Stimulated activated naive CD4-positive, alpha-beta T cell (primary cell): ENCODE results near the gene PRRC2B.
A peak's percentile ranks its signal among the peaks of the same experiment; 100 is the strongest.
"Not testable (repeated sequence)": the region's sequence is repeated elsewhere in the genome, so short reads cannot be mapped to it uniquely, and the experiment has no call there.

ENCODE experiments used
- DNase-seq, 6 experiments: peaks; one replicate each; lab custom pipeline; 2025; lab: John Stamatoyannopoulos, UW

PRRC2B gene

DNA sequence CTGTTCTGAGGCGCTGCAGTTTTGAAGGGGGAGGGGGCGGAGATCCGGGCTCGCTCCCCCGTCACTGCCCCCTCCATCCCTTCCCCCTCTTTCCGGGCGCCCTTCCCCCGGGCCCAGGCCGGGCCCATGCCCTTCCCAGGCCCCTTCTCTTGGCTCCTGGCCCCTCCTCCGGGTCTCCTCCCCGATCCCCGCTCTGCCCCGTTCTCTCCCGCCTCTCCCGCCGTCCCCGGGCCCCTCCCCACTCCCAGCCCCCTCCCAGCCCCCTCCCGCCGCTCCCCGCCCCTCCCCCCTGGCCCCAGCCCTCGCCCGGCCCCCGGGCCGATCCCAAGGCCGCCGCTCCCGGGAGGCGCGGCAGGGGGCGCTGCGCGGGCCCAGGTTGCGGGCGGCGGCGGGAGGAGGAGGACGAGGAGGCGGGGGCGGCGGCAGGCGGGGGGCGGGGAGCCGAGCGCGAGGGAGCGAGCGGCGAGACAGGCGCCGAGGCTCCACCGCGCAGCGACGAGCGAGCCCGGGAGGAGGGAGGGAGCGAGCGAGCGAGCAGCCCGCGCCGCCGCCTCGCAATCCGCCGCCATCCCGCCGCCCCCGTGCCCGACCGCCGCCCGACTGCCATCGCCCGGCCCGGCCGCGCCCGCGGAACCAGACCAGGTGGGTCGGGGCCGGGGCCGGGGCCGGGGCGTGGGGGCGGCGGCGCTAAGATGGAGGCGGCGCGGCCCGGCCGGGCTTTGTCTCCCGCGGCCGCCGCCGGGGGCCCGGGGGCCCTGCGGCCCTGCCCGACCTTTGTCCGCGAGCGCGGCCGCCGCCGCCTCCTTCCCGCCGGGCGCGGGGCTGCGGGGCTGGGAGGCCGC lies at the start of gene PRRC2B:
TSS of gene PRRC2B (plus strand) at position 465 of the 842 bp plus-strand sequence. CDS start 36,059 bp downstream, outside the sequence.
- peak; percentile 72 to 83 (median 78) for DNase-seq

GRCh38 chr9:131344931-131345535 lies 48.9 kb upstream of the PRRC2B start:
- peak in 1 of 6 experiments; percentile 11 for DNase-seq

- DNase-seq: no peak
Observed at GRCh38 chr9:131346559-131346958, 47.3 kb upstream of the PRRC2B start.

DNA sequence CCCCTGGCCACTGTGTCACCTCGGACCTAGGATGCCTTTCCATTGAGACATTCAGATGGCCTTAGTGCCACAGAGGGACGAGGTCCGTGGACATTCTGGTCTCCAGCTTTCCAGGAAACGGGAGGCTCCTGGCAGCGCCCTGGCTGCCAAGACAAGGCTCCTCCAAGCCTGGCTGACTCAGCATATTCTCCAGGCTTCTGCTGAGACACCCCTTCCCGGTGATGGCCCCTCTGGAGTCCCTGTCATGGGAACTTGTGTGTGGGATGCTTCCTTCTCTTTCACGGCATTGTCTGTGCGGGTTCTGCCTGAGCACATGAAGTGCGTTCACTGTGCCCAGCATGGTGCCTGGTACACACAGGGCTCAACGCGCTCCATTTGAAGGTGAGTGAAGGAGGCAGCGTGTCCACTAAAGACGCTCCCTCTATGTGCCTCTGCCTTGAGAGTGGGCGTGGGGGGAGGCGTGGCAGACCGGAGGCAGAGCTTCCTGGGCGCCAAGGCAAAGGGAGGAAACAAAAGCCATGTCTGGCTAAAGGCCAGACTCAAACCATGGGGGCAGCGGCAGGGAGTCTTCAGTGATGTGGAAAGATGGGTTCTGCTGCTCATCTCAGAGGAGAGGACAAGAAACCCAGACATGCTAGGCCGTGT lies 46.4 kb upstream of the PRRC2B start:
- DNase-seq: no peak

- no peak for DNase-seq
Observed at GRCh38 chr9:131348631-131349521, 45.0 kb upstream of the PRRC2B start.

- DNase-seq: no peak
Observed at GRCh38 chr9:131349522-131349880, 44.4 kb upstream of the PRRC2B start.

DNA sequence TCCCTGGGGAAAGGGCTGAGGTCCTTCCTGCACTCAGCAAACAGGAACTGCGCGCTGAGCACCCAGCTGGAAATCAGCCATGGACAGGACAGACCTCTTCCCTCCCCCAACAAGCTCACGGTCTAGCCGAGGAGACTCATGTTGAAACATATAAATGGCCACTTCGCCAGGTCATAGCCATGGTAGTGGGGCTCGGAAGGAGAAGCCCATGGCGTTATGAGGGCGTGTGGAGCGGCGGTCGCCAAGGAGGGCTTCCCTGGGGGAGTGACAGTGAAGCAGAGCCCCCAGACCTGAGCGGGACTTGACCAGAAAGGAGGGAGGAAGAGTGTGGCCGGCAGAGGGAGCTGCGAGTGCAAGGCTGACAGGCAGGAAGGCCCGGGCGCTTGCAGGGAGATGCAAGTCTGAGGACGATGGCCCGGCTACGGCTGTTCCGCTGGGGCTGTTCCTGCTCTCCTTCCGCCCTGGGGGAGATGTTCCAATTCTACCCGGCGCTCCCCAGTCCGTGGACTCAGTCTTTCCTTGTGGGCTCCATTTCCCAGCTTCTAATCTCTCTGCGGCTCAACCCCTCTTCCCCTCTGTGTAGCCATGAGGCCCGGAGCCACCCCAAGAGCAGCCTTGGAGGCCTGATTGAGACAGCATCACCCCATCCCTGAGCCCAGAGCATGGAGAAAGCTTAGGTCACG lies 43.9 kb upstream of the PRRC2B start:
- peak; percentile 63 to 87 (median 78) for DNase-seq

DNA sequence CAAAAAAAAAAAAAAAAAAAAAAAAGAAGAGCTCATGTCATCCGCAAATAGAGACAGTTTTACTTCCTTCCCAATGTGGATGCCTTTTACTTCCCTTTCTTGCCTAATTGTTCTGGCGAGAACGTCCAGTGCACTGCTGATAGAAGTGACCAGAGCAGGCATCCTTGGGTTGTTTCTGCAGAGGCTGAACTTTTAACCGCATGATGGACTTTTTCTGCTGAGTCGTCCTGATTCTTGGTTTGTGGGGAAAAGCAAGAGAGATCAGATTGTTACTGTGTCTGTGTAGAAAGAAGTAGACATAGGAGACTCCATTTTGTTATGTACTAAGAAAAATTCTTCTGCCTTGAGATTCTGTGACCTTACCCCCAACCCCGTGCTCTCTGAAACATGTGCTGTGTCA lies 37.4 kb upstream of the PRRC2B start:
- not testable (repeated sequence) for DNase-seq

GRCh38 chr9:131358556-131358955 lies 35.3 kb upstream of the PRRC2B start:
- DNase-seq: peak; percentile 17 to 75 (median 37)

- DNase-seq: peak; percentile 6 to 38 (median 24)
Observed at GRCh38 chr9:131361202-131361833, 32.6 kb upstream of the PRRC2B start.

DNA sequence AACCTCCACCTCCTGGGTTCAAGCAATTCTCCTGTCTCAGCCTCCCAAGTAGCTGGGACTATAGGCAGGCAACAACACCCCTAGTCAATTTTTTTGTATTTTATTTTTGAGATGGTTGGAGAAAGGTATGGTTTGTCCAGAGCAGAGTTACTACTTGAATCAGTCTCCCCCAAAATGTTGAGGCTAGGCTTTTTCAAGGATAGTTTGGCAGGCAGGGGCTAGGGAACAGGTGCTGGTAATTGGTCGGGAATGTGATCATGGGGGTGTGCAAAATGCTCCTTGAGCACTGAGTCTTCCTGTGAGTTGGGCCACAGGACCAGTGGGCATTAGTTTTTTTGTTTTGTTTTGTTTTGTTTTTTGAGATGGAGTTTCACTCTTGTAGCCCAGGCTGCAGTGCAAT lies 28.3 kb upstream of the PRRC2B start:
- no peak for DNase-seq

DNA sequence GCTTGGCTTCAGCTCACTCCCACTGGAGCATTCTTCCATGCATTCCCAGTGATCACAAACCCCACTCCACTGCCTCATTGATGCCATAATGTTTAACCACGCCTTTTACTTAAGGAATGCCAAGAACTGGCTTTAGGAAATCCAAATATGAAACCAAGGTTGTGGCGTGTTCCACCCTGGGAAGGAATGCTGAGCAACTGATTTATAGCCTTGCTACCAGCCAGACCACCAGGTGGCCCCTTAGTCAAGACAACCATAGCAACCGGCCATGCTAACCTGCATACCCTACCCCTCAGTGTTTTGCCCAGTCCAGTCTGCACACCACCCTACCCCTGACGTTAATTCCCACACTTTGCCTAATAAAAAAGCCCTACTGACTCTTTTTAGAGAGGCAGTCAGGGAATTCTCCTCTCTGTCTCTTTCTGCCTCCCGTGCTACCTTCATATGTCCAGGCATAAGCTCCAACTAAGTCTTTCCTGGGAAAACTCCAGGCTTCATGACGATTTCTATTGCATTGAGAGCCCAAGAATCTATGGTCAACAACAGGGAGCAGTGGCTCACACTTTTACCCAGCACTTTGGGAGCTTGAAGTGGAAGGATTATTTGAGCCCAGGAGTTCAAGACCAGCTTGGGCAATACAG lies 27.0 kb upstream of the PRRC2B start:
- no peak for DNase-seq

GRCh38 chr9:131367450-131367849 lies 26.4 kb upstream of the PRRC2B start:
- no peak for DNase-seq

GRCh38 chr9:131370638-131371037 lies 23.2 kb upstream of the PRRC2B start:
- no peak for DNase-seq

DNA sequence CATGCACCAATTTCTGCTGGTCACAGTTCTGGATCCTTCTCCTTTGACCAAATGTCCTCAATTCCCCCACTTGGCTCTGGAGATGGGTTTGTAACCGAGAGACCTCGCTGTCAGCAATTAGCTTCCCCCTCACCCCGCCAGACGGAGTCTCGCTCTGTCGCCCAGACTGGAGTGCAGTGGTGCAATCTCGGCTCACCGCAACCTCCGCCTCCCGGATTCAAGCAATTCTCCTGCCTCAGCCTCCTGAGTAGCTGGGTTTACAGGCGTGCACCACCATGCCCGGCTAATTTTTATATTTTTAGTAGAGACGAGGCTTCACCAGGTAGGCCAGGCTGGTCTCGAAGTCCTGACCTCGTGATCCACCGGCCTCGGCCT lies 21.3 kb upstream of the PRRC2B start:
- DNase-seq: not testable (repeated sequence)

DNA sequence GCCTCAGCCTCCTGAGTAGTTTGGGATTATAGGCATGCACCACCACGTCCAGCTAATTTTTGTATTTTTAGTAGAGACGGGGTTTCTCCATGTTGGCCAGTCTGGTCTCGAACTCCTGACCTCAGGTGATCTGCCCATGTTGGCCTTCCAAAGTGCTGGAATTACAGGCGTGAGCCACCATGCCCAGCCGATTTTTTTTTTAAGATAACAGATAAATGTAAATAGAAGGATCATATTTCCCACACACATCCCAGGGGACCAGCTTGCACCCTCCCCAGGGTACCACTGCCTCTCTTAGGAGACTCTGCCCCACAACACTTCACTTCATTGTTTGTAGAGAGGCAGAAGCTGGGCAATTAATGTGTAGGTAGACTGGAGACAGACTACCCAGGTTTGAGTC lies 19.2 kb upstream of the PRRC2B start:
- DNase-seq: not testable (repeated sequence)

DNA sequence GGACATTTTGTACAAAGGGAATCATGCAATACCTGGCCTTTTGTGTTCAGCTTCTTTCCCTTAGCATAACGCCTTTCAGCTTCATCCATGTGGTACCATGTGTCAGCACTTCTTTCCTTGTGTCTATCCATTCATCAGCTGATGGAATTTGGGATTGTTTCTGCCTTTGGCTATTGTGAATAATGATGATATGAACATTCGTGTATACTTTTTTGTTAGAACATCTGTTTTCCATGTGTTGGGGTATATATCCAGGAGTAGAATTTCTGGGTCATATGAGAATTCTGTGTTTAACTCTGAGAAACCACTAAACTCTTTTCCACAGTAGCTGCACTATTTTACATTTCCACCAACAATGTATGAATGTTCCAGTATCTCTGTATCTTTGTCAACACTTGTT lies 14.8 kb upstream of the PRRC2B start:
- no peak for DNase-seq

DNA sequence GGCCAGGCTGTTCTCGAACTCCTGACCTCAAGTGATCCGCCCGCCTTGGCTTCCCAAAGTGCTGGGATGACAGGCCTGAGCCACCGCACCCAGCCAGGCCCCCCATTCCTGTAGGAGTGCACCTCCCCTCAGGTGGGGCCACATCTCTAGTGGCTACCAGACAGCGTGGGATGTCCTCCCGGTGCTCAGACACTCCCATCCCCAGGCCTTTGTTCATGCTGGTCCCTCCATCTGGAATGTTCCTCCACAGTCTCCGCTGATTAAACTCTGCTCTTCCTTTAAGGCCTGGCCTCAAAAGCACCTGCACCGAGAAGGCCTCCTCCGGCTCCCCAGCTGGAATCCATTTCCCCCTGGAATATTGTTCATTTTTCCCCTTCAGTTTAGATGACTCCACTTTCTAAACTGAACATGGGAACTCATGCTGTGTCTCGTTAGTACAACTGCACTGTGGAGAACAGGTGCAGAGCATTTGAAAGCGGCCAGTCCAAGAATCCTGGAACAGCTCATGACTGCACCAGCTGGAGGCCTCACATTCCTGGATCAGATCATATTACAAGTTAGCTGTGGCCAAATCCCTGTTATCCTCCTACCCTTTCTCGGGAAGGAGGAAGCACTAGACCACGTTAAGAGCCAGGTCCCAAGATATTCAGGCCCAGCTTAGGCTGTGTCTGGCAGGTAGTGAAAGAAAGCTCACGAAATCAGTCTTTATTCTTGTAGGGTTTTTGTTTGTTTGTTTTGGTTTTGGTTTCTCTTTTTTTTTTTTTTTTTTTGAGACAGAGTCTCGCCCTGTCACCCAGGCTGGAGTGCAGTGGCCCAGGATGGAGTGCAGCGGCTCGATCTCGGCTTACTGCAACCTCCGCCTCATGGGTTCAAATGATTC lies 10.8 kb upstream of the PRRC2B start:
- DNase-seq: no peak

DNA sequence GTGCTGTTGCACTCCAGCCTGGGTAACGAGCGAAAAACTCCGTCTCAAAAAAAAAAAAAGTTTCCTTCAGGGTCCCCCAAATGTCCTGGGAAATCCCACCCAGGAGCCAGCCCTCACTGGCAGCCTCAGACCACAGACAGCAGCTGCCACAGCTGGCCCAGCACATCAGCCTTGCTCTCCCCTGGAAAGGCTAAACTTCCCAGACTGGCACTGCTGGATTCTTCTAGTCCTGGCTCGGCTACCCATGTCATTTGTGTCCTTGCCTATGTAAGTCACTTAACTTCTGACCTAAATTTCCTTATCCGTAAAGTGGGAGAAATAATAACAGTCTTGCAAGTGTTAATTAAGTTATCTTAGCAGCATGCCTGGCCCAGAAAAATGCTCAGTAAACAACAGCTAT lies 8.6 kb upstream of the PRRC2B start:
- DNase-seq: no peak
